BE2C (cell line): ENCODE data around the gene AGO4.
"Not testable (repeated sequence)": the region's sequence is repeated elsewhere in the genome, so short reads cannot be mapped to it uniquely, and the experiment has no call there.

Source experiments
- DNase-seq: peaks from one replicate; pipeline ENCODE4 v3.0.0-alpha.2; 2020
- H3K27me3 ChIP-seq: fragments of 250-450 bp; sonication (Bioruptor Pico); 2 replicates; pipeline ENCODE4 v1.5.1; 2020; ENCODE audit warnings: mild to moderate bottlenecking
- H3K36me3 ChIP-seq: fragments of 250-450 bp; sonication (Bioruptor Pico); 2 replicates; pipeline ENCODE4 v1.5.1; 2020; ENCODE audit warnings: mild to moderate bottlenecking
- H3K4me1 ChIP-seq: fragments of 250-450 bp; sonication (Bioruptor Pico); 2 replicates; pipeline ENCODE4 v1.5.1; 2020
- H3K4me3 ChIP-seq: 2 replicates; pipeline ENCODE4 v1.5.1; 2011; ENCODE audit warnings: low read depth, low read length
- H3K9me3 ChIP-seq: fragments of 250-450 bp; sonication (Bioruptor Pico); 2 replicates; pipeline ENCODE4 v1.5.1; 2020
- CTCF ChIP-seq: IDR thresholded peaks from 2 replicates; pipeline ENCODE4 v1.5.1; 2012; ENCODE audit warnings: mild to moderate bottlenecking, low read depth, low read length

AGO4 gene

GRCh38 chr1:35864813-35865212, 57.0 kb downstream of the AGO4 start:
- TF ChIP-seq CTCF = no peak
- H3K4me1 ChIP-seq = no peaks in the 10 kb centered on the region
- H3K9me3 ChIP-seq = no peaks in the 10 kb centered on the region
- H3K27me3 ChIP-seq = no peaks in the 10 kb centered on the region
- H3K36me3 ChIP-seq = no peaks in the 10 kb centered on the region
- no peak overlapping the region for H3K4me3 ChIP-seq
- no peak for DNase-seq

GRCh38 chr1:35866991-35867390, 59.2 kb downstream of the AGO4 start:
- H3K9me3 ChIP-seq = no peaks in the 10 kb centered on the region
- no peak overlapping the region for H3K4me3 ChIP-seq
- H3K36me3 ChIP-seq = no peaks in the 10 kb centered on the region
- H3K4me1 ChIP-seq = no peaks in the 10 kb centered on the region
- TF ChIP-seq CTCF = no peak
- H3K27me3 ChIP-seq = no peaks in the 10 kb centered on the region
- no peak for DNase-seq

GRCh38 chr1:35869245-35869950, 61.6 kb downstream of the AGO4 start:
- DNase-seq, H3K36me3 ChIP-seq, H3K27me3 ChIP-seq, H3K9me3 ChIP-seq, H3K4me3 ChIP-seq, H3K4me1 ChIP-seq: not testable (repeated sequence)

GRCh38 chr1:35870651-35871309, 63.0 kb downstream of the AGO4 start:
- no peaks in the 10 kb centered on the region for H3K9me3 ChIP-seq
- no peaks in the 10 kb centered on the region for H3K36me3 ChIP-seq
- no peak overlapping the region for H3K4me3 ChIP-seq
- no peak for DNase-seq
- TF ChIP-seq CTCF = no peak
- no peaks in the 10 kb centered on the region for H3K4me1 ChIP-seq
- H3K27me3 ChIP-seq = no peaks in the 10 kb centered on the region

GRCh38 chr1:35873243-35873750, 65.5 kb downstream of the AGO4 start:
- DNase-seq = no peak
- no peak for TF ChIP-seq CTCF
- H3K9me3 ChIP-seq = no peaks in the 10 kb centered on the region
- H3K27me3 ChIP-seq = no peaks in the 10 kb centered on the region
- no peaks in the 10 kb centered on the region for H3K4me1 ChIP-seq
- no peak overlapping the region for H3K4me3 ChIP-seq
- H3K36me3 ChIP-seq = no peaks in the 10 kb centered on the region

- not testable (repeated sequence) for H3K4me3 ChIP-seq, H3K9me3 ChIP-seq
These were observed 66.3 kb downstream of the AGO4 start for GRCh38 chr1:35874115-35874514.

GRCh38 chr1:35876988-35877387, 69.2 kb downstream of the AGO4 start:
- no peak for DNase-seq
- H3K27me3 ChIP-seq = no peaks in the 10 kb centered on the region
- no peak overlapping the region for H3K4me3 ChIP-seq
- H3K9me3 ChIP-seq = no peaks in the 10 kb centered on the region
- H3K4me1 ChIP-seq = no peaks in the 10 kb centered on the region
- no peak for TF ChIP-seq CTCF
- H3K36me3 ChIP-seq = no peaks in the 10 kb centered on the region

More at GRCh38 chr1:35874115-35874514, 66.3 kb downstream of the AGO4 start:
- not testable (repeated sequence) for H3K27me3 ChIP-seq, H3K36me3 ChIP-seq, DNase-seq, H3K4me1 ChIP-seq
